Loucy (cell line): ENCODE data around the gene CCR4.
"Not testable (repeated sequence)": the region's sequence is repeated elsewhere in the genome, so short reads cannot be mapped to it uniquely, and the experiment has no call there.

Experiments
- H2AFZ ChIP-seq: fragments of 200-600 bp; sonication (generic); 2 replicates; pipeline ENCODE4 v1.6.0; 2016; ENCODE audit warnings: antibody characterized with exemption, mild to moderate bottlenecking, low read length, moderate library complexity
- H3F3A ChIP-seq: fragments of 200-600 bp; 2 replicates; pipeline ENCODE4 v1.6.0; 2016; ENCODE audit warnings: antibody characterized with exemption, low read depth, mild to moderate bottlenecking
- H3K27me3 ChIP-seq: fragments of 200-600 bp; sonication (generic); 2 replicates; pipeline ENCODE4 v1.6.1; 2014; ENCODE audit warnings: low read length, mild to moderate bottlenecking; ENCODE audit not compliant: insufficient read depth, poor library complexity, severe bottlenecking
- H3K36me3 ChIP-seq: fragments of 200-600 bp; sonication (generic); 2 replicates; pipeline ENCODE4 v1.6.1; 2016; ENCODE audit warnings: low read length; ENCODE audit not compliant: insufficient read depth
- H3K4me1 ChIP-seq: fragments of 200-600 bp; sonication (generic); 2 replicates; pipeline ENCODE4 v1.5.1; 2014; ENCODE audit warnings: low read length, mild to moderate bottlenecking; ENCODE audit not compliant: insufficient read depth, poor library complexity, severe bottlenecking
- H3K4me2 ChIP-seq: fragments of 200-600 bp; sonication (generic); 2 replicates; pipeline ENCODE4 v1.6.0; 2014; ENCODE audit warnings: antibody characterized with exemption, low read length, low read depth, mild to moderate bottlenecking; ENCODE audit not compliant: poor library complexity, severe bottlenecking
- H3K4me3 ChIP-seq: fragments of 200-600 bp; sonication (generic); 2 replicates; pipeline ENCODE4 v1.5.1; 2014; ENCODE audit warnings: low read length, mild to moderate bottlenecking, mixed read lengths; ENCODE audit not compliant: poor library complexity, severe bottlenecking
- H3K79me2 ChIP-seq: fragments of 200-600 bp; sonication (generic); 2 replicates; pipeline ENCODE4 v1.6.1; 2014; ENCODE audit warnings: low read length; ENCODE audit not compliant: insufficient read depth
- H3K9ac ChIP-seq: fragments of 200-600 bp; sonication (generic); 2 replicates; pipeline ENCODE4 v1.6.0; 2014; ENCODE audit warnings: mild to moderate bottlenecking, low read depth, low read length, moderate library complexity; ENCODE audit not compliant: poor library complexity, severe bottlenecking
- H3K9me2 ChIP-seq: fragments of 200-600 bp; sonication (generic); replicated peaks from 2 replicates; pipeline ENCODE4 v1.6.1; 2016; ENCODE audit warnings: low read depth, low read length, mixed read lengths
- H3K9me3 ChIP-seq: fragments of 200-600 bp; sonication (generic); 2 replicates; pipeline ENCODE4 v1.6.1; 2014; ENCODE audit warnings: mild to moderate bottlenecking, antibody characterized with exemption, low read length, low read depth; ENCODE audit not compliant: insufficient read depth
- H4K20me1 ChIP-seq: fragments of 200-600 bp; sonication (generic); 2 replicates; pipeline ENCODE4 v1.6.0; 2014; ENCODE audit warnings: antibody characterized with exemption, low read length, mild to moderate bottlenecking; ENCODE audit not compliant: insufficient read depth, poor library complexity, severe bottlenecking
- EZH2phosphoT487 ChIP-seq: fragments of 200-600 bp; IDR thresholded peaks from 2 replicates; pipeline ENCODE4 v1.6.1; 2018; ENCODE audit warnings: antibody characterized with exemption, mild to moderate bottlenecking, moderate library complexity, borderline replicate concordance
- TF ChIP-seq, protein P1 (sequence below): fragments of 200-600 bp; sonication (generic); conservative IDR thresholded peaks from 2 replicates; pipeline ENCODE4 v1.5.1; 2014; ENCODE audit warnings: mild to moderate bottlenecking, antibody characterized with exemption, low read length

Gene CCR4

DNA sequence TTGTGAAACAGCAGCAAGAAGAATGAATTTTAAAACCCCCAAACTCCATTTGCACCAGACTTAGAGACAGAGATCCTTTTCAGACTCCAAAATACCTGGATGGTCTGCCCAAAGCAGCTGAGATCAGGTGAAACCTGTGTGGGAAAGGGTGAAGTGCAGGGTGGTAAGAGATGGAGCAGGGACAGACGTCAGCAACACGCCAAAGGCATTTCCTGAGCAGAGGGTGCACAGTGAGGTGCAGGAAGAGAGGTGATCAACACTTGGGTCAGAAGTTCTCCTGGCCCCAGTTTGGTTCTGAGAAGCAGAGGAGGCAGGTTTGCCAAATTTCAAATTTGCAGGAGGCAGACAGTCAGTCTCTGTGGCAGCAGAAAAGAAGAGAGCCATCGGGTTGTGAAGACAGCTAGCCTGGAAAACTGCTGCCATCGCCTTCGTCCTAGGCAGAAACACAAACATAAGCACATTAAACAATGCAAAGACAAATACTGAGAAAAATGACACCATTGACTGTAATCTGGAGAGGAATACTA lies 9.8 kb downstream of the CCR4 start:
- H2AFZ ChIP-seq: no peak overlapping the region
- TF ChIP-seq, protein P1, sequence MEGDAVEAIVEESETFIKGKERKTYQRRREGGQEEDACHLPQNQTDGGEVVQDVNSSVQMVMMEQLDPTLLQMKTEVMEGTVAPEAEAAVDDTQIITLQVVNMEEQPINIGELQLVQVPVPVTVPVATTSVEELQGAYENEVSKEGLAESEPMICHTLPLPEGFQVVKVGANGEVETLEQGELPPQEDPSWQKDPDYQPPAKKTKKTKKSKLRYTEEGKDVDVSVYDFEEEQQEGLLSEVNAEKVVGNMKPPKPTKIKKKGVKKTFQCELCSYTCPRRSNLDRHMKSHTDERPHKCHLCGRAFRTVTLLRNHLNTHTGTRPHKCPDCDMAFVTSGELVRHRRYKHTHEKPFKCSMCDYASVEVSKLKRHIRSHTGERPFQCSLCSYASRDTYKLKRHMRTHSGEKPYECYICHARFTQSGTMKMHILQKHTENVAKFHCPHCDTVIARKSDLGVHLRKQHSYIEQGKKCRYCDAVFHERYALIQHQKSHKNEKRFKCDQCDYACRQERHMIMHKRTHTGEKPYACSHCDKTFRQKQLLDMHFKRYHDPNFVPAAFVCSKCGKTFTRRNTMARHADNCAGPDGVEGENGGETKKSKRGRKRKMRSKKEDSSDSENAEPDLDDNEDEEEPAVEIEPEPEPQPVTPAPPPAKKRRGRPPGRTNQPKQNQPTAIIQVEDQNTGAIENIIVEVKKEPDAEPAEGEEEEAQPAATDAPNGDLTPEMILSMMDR: no peak
- TF ChIP-seq EZH2phosphoT487: no peak

DNA sequence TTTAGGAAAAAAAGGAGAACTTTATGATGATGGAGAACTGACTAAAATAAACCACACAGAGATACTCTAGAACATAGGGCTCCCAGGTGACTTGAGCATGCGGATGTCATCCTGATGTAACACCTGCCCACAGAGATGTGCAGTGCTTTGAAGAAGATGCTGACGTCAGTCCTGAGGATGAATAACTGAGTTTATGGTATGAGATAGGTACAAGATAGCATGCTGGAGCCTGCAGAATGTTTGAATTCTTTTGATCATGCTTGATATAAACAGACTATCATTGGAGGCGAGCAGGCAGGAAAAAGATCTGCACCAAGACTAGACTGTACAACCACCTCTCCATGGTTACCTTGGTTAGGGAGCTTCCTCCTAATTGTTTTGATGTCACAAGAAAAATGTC lies 12.4 kb downstream of the CCR4 start:
- Histone ChIP-seq H3K4me2 (no peak overlapping the region), H3K4me1 (peaks cover 11% of the 10 kb centered on the region), H2AFZ (no peak overlapping the region), H3K27me3 (no peaks in the 10 kb centered on the region), H3F3A (no peaks in the 10 kb centered on the region), H3K4me3 (no peak overlapping the region), H3K9me2 (no peaks in the 10 kb centered on the region), H4K20me1 (no peaks in the 10 kb centered on the region), H3K9ac (no peak overlapping the region), H3K79me2 (no peaks in the 10 kb centered on the region), H3K36me3 (no peaks in the 10 kb centered on the region), H3K9me3 (peaks cover 13% of the 10 kb centered on the region; the same call in 1 of the 2 replicates)
- TF ChIP-seq EZH2phosphoT487: no peak
- TF ChIP-seq, protein P1: no peak

More for the DNA sequence above, 9.8 kb downstream of the CCR4 start:
- Histone ChIP-seq H3K9ac (no peak overlapping the region), H3K4me3 (no peak overlapping the region), H3K4me2 (no peak overlapping the region), H3K9me2 (no peaks in the 10 kb centered on the region), H3K9me3 (peaks cover 8% of the 10 kb centered on the region; the same call in 1 of the 2 replicates), H3K4me1 (peaks cover 11% of the 10 kb centered on the region), H3K79me2 (no peaks in the 10 kb centered on the region), H3K36me3 (no peaks in the 10 kb centered on the region), H3F3A (no peaks in the 10 kb centered on the region), H3K27me3 (no peaks in the 10 kb centered on the region), H4K20me1 (no peaks in the 10 kb centered on the region)

DNA sequence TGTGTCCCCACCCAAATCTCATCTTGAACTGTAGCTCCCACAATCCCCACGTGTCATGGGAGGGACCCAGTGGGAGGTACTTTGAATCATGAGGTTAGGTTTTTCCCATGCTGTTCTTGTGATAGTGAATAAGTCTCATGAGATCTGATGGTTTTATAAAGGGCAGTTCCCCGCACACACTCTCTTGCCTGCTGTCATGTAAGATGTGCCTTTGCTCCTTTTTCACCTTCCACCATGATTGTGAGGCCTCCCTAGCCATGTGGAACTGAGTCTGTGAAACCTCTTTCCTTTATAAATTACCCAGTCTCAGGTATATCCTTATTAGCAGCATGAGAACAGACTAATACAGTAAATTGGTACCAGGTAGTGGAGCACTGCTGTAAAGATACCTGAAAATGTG lies 13.3 kb downstream of the CCR4 start:
- H3K27me3 ChIP-seq, H3K9ac ChIP-seq, H3K4me3 ChIP-seq, H3K36me3 ChIP-seq, H3K9me2 ChIP-seq, H2AFZ ChIP-seq, H3K79me2 ChIP-seq, H4K20me1 ChIP-seq, H3K4me2 ChIP-seq, H3F3A ChIP-seq: not testable (repeated sequence)
- peaks cover 11% of the 10 kb centered on the region for H3K4me1 ChIP-seq
- H3K9me3 ChIP-seq: peaks cover 13% of the 10 kb centered on the region; the same call in 1 of the 2 replicates

DNA sequence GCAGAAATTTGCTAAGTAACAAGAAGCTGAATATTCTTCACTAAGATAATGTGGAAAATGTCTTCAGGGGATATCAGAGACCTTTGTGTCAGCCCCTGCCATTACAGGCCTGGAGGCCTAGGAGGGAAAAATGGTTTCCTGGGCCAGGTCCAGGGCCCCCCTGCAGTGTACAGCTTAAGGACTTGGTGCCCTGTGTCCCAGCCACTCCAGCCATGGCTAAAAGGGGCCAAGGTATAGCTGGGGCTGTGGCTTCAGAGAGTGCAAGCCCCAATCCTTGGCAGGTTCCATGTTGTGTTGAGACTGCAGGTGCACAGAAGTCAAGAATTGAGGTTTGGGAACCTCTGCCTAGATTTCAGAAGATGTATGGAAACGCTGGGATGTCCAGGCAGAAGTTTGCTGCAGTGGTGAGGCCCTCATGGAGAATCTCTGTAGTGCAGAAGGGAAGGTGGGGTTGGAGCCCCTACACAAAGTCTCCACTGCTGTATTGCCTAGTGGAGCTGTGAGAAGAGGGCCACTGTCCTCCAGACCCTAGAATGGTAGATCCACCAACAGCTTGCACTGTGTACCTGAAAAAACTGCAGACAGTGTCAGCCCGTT lies 14.3 kb downstream of the CCR4 start:
- H4K20me1 ChIP-seq, H3K9ac ChIP-seq, H3K36me3 ChIP-seq, H3K4me2 ChIP-seq, H3K4me1 ChIP-seq, H3F3A ChIP-seq, H3K4me3 ChIP-seq, H3K79me2 ChIP-seq, H3K27me3 ChIP-seq, H3K9me2 ChIP-seq, H2AFZ ChIP-seq: not testable (repeated sequence)
- peaks cover 13% of the 10 kb centered on the region; the same call in 1 of the 2 replicates for H3K9me3 ChIP-seq

DNA sequence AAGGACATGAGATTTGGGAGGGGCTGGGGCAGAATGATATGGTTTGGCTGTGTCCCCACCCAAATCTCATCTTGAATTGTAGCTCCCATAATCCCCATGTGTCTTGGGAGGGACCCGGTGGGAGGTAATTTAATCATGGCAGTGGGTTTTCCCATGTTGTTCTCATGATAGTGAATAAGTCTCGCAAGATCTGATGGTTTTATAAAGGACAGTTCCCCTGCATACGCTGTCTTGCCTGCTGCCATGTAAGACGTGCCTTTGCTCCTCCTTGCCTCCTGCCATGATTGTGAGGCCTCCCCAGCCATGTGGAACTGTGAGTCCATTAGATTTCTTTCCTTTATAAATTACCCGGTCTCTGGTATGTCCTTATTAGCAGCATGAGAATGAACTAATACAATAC lies 15.2 kb downstream of the CCR4 start:
- peaks cover 13% of the 10 kb centered on the region; the same call in 1 of the 2 replicates for H3K9me3 ChIP-seq
- H3K4me3 ChIP-seq, H3K79me2 ChIP-seq, H3K4me2 ChIP-seq, H3F3A ChIP-seq, H3K4me1 ChIP-seq, H3K9ac ChIP-seq, H3K9me2 ChIP-seq, H3K36me3 ChIP-seq, H2AFZ ChIP-seq, H4K20me1 ChIP-seq, H3K27me3 ChIP-seq: not testable (repeated sequence)
